Daoy (cell line): ENCODE measurements around the gene PRUNE1. TPM values are rescaled to one million over a fixed set of nuclear protein-coding genes. Genes with fewer than 3 reads are reported as not detected.

Source experiments
- total RNA-seq: library from RNA; depleted of rRNA; stranded (reverse); fragments of >200 nt; shearing (Covaris generic); gene quantifications from 2 replicates; pipeline ENCODE4 v1.2.3, GENCODE V29; 2014; rRNA removed

Gene PRUNE1
- total RNA-seq, 1 experiment from 2014 or later, result 17.4 TPM

Other genes with a start within 250 kb of the PRUNE1 start
- 29.7 and 45.2 TPM in 2 replicates for gene CTSS, start 242.7 kb upstream of the PRUNE1 start, total RNA-seq
- 0.39 and 5.8 TPM in 2 replicates for gene CTSK, start 200.2 kb upstream of the PRUNE1 start, total RNA-seq
- gene ARNT, start 131.8 kb upstream of the PRUNE1 start, total RNA-seq, result 12.0 and 24.8 TPM in 2 replicates
- gene CTXND2, start 121.3 kb upstream of the PRUNE1 start, total RNA-seq, result not detected in 2 replicates
- 37.5 and 60.8 TPM in 2 replicates for gene SETDB1, start 82.1 kb upstream of the PRUNE1 start, total RNA-seq
- gene CERS2, start 33.6 kb upstream of the PRUNE1 start, total RNA-seq, result 74.1 and 105 TPM in 2 replicates
- 0.24 TPM in 1 of 2 replicates, not detected in the other for gene ANXA9, start 26.2 kb upstream of the PRUNE1 start, total RNA-seq
- 6.6 and 12.1 TPM in 2 replicates for gene MINDY1, start 1.5 kb upstream of the PRUNE1 start, total RNA-seq
- gene BNIPL, start 28.1 kb downstream of the PRUNE1 start, total RNA-seq, result 0.57 and 0.60 TPM in 2 replicates
- gene C1orf56, start 39.3 kb downstream of the PRUNE1 start, total RNA-seq, result 0.80 and 2.4 TPM in 2 replicates
- 48.8 and 55.1 TPM in 2 replicates for gene CDC42SE1, start 51.2 kb downstream of the PRUNE1 start, total RNA-seq
- 48.4 and 52.7 TPM in 2 replicates for gene MLLT11, start 51.9 kb downstream of the PRUNE1 start, total RNA-seq
- 3.5 and 4.5 TPM in 2 replicates for gene GABPB2, start 62.3 kb downstream of the PRUNE1 start, total RNA-seq
- 0.40 TPM in 1 of 2 replicates, not detected in the other for gene SEMA6C, start 138.2 kb downstream of the PRUNE1 start, total RNA-seq
- gene TNFAIP8L2, start 148.2 kb downstream of the PRUNE1 start, total RNA-seq, result not detected in 2 replicates
- gene LYSMD1, start 157.5 kb downstream of the PRUNE1 start, total RNA-seq, result 11.4 and 13.4 TPM in 2 replicates
- 76.8 and 90.9 TPM in 2 replicates for gene SCNM1, start 157.7 kb downstream of the PRUNE1 start, total RNA-seq
- 0.23 TPM in 1 of 2 replicates, not detected in the other for gene TMOD4, start 167.5 kb downstream of the PRUNE1 start, total RNA-seq
- gene VPS72, start 181.7 kb downstream of the PRUNE1 start, total RNA-seq, result 91.0 and 95.0 TPM in 2 replicates
- 19.6 and 30.9 TPM in 2 replicates for gene PIP5K1A, start 190.1 kb downstream of the PRUNE1 start, total RNA-seq
- gene PSMD4, start 246.3 kb downstream of the PRUNE1 start, total RNA-seq, result 412 and 482 TPM in 2 replicates